ENCODE measurements around the gene HLA-DRA.

DNA sequence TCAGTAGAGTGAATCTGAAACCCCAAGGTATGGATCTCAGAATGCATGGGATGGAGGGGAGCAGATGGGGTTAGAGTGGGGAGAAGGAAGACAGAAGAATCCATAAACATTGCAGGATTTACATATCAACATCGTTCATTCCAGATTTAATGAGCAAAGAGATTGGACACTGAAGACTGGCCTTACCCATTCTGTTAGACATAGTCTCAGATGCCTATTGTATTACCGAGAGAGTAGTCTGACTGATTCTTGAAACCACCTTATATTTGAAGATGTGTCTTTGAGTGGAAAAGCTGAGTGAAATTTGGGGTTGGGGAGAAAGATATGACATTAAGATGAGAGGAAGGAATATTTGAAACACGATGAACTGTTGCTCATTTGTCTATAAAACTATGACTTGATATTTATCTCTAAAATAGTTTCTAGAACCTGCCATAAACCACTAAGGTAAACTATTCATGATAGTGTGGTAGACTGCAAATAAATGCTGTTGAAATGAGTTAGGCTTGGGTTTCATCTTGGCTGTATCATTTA lies 5.7 kb downstream of the HLA-DRA start:
- no peak for TF ChIP-seq CTCF (IDR thresholded peaks at IDR 0.05; ENCODE audit: extremely low read depth in 1 of 2, insufficient read depth in 1 of 2, low read depth in 1 of 2, low read length in 2 of 2)
- TF ChIP-seq, protein P1, sequence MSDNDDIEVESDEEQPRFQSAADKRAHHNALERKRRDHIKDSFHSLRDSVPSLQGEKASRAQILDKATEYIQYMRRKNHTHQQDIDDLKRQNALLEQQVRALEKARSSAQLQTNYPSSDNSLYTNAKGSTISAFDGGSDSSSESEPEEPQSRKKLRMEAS (IDR thresholded peaks at IDR 0.05; ENCODE audit: insufficient read depth, insufficient read length) = no peak

Data from endothelial cell of umbilical vein (primary cell).